Stimulated activated naive CD4-positive, alpha-beta T cell treated with Interleukin-2 at 50 U/mL for 16 hours (primary cell): ENCODE measurements around the gene SUCLG2.

Source experiments
- DNase-seq: peaks from one replicate; lab custom pipeline; 2025; lab: John Stamatoyannopoulos, UW

The SUCLG2 gene

DNA sequence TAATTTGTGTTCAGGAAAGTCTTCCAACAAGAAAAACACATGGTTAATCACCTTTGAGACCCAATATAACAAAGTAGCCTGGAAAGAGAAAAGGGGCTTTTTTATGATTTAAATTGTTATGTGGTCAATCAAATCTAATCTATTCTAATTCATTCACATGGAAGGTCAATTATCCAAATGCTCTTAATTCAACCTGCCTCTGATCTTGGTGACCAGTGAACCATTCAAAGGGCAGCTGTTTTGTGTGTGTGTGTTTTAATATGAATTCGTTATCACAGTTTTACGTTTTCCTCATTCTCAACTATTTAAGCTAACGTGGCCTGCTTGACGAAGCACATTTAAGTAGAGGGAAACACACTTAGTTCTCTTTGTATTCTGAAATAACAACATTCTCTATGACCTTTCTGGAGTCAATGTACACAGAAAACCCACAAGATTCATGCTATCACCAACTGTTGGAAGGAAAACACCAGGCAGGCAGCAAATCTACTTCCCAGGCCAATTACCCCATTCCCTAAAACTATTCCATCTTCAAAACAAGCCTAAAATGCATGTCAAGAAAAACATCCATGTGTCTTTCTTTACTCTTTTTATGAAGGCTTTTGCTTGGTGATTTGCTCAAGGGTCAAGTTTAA is 195.4 kb downstream of the SUCLG2 start:
- DNase-seq: no peak

GRCh38 chr3:67458408-67458807 is 196.0 kb downstream of the SUCLG2 start:
- no peak for DNase-seq

DNA sequence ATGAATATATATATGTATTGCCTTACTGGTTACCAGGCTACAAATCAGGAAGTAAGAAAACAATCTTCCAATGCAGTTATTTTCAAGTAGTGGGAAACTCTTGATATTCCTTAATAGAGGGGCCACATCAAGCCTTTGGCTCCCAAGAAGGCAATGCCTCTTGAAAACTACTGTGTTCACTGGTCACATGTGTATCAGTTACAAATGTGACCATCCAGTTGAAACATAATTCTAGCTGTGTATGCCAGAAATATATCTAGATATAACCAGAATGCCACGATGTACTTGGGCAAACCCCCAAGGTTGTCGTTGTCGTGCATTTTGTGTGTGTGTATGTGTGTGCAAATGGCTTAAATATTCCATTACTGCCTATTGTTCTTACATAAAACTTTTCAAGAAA is 200.8 kb downstream of the SUCLG2 start:
- DNase-seq: no peak

GRCh38 chr3:67450153-67450552 is 204.3 kb downstream of the SUCLG2 start:
- no peak for DNase-seq

GRCh38 chr3:67447393-67447792 is 207.0 kb downstream of the SUCLG2 start:
- DNase-seq: no peak

DNA sequence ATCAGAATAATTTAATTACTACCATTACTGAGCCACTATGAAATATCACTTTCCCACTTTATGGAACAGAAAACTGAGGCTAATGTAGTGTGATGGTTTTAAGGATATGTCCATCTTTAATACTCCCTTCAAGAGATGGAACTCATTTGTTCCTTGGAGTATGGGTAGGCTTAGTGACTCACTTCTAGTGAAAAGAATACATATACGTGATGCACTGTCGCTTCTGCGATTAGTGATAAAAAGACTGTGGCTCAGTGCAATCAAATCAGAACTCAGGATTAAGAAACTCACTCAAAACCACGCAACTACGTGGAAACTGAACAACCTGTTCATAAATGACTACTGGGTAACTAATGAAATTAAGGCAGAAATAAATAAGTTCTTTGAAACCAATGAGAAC is 216.6 kb downstream of the SUCLG2 start:
- DNase-seq: no peak

DNA sequence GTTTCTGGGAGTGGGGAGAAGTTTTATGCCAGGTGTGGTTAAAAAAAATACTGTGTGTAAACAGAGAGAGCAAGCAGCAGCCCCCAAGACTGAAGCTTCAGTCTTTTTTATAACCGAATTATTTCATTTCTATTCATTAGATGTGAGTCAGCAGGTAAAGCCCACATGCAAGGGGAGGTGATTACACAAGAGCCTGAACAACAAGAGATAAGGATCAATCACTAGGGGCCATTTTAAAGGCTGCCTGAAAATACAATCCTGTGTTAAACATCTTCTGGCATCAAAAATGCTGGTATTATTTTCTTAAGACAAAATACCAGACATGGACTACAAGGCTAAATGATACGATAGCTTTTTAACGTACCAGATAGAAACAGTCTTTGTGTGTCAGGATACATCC is 217.3 kb downstream of the SUCLG2 start:
- DNase-seq: no peak

DNA sequence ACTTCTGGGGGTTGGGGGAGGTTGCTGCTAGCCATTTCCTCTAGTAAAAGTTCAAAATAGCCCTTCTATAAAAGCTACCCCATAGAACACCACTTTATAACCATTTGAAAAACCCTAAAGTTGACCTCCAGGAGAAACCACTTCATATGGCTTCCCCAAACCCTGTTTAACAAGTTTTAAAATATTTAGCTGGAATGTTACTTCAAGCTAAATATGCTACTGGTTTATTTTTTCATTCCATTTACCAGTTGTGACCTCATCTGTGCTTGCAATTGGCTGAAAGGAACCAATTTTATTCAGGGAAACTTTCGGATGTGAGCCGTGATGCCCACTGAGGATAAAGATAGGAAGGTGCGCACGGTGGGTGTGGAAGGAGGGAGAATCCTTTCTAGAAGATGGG is 221.3 kb downstream of the SUCLG2 start:
- DNase-seq: no peak

- no peak for DNase-seq
These were observed 222.5 kb downstream of the SUCLG2 start for GRCh38 chr3:67431887-67432286.

DNA sequence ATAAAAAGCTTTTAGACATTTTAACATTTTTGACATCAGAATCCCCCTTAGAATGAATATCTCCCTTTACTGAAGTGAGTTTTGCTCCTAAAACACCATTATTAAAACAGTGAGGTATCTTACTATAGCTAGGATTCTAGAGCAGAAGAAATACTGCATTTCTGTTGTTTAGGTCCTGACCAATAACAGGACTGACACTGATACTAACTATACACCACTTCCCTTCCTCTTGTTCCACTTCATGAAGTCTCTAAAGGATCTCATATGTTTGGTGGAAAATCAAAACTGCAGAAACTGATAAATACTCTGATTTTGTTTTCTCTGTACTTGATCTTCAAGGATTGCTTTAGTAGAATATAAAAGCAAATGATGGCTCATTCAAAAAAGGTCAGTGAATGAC is 230.7 kb downstream of the SUCLG2 start:
- DNase-seq: no peak

- no peak for DNase-seq
These were observed 232.5 kb downstream of the SUCLG2 start for GRCh38 chr3:67421912-67422311.

DNA sequence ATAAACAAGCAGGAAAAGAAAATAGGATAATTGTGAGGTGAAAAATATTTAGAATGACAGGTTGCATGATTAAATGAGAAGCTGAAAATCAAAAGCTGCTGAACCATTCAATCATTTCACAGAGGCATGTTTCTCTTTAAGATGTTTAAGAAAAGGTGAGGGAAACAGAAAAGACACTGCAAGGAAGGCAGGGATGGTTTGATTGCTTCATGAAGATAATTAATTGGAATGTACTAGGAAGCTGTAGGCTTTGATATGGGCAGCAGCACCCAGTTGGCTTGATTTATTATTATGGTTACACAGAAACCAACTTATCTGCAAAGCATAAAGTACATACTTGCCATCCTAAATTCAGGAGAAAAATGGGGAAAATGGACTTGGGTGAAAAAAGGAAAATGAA is 234.6 kb downstream of the SUCLG2 start:
- no peak for DNase-seq

GRCh38 chr3:67419218-67419529 is 235.2 kb downstream of the SUCLG2 start:
- no peak for DNase-seq

DNA sequence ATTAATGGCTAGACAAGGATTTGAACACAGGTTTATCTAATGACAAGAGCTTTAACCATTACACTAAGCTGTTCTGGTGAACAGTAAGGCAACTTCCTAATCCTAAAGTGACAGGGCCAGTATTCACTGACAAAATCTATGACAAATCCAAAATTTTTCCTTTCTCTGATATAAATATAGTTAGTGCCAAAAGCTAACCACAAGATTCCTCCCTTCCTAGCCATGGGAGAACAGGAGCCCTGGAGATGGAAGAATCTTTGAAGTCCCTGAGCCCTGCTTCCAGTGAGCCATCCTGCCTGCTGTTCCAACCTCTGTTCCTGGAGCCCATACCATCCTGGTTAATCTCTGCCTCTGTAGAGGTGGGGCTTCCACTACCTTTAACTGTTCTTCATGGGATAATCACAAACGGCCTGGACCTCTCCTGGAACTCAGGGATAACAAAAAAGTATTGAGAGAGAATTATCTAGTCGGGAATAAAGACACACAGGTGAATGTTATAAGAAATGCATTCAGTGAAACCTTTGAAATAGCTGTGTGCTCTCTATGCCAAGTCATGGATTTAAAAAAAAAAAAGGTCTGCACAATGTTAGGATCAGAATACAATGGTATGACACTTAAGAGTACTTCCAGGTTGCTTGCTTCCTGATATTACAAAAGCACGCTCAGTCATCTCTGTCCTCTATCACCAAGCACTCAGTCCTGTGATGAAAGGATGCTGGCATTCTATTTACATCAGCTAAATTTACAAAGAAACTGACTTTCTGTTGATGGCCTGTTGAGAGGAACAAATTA is 235.8 kb downstream of the SUCLG2 start:
- DNase-seq: no peak

- no peak for DNase-seq
These were observed 237.7 kb downstream of the SUCLG2 start for GRCh38 chr3:67416703-67417102.

GRCh38 chr3:67415511-67415910 is 238.9 kb downstream of the SUCLG2 start:
- no peak for DNase-seq

- DNase-seq: no peak
These were observed 239.7 kb downstream of the SUCLG2 start for GRCh38 chr3:67414740-67415139.

DNA sequence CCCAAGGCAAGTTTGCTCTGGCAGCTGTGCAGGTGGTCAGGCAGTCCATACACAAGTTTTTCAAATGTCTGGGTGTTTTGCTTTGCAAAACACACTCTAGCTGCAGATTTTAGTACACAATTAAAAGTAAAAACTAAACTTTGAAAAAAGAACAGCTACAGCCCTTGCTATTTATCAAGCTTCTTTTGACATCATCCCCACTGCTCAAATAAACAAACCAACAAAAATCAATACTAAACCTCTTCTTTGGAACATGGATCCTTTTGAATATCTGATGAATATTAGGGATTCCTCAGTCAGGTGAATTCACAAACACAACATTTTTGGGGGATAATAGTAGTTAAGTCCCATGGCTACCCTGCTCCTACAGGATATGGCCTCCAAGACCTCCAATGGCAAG is 249.2 kb downstream of the SUCLG2 start:
- no peak for DNase-seq

DNA sequence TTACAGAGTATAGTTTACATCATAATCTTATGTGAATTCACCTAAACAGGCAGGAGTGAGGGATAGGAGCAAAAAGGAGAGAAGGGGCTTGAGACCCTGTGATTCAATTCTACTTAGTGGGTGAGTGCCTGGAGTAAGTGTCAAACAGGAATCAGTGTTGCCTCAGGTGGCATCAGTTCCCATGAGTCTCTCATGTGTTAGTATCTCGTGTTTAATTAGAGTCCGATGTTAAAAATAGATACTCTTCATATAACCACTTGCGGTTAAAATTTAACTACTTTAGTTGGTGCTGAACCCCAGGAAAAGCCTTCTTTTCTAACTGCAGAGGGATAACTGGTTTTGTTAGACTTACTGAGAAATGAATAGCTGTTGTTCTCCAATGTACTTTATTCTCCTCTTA is 251.5 kb downstream of the SUCLG2 start:
- no peak for DNase-seq

DNA sequence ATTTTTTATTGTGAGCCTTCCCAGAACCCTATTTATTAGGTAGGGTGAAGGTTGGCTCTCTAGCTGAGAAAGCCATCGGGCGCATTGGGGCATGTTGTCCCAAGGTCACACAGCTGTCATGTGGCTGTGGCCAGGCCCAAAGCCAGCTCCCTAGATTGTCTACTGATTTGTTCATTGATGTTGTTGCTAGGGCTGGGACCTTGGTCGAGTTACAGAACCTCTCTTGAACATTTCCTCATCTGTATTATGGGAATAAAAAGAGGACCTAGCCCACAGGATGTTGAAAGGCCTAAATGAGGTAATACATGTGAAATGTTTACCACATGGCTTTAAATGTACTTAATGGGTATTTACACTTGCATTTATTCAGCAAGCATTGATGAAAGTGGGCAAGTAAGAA is 252.5 kb downstream of the SUCLG2 start:
- DNase-seq: no peak

DNA sequence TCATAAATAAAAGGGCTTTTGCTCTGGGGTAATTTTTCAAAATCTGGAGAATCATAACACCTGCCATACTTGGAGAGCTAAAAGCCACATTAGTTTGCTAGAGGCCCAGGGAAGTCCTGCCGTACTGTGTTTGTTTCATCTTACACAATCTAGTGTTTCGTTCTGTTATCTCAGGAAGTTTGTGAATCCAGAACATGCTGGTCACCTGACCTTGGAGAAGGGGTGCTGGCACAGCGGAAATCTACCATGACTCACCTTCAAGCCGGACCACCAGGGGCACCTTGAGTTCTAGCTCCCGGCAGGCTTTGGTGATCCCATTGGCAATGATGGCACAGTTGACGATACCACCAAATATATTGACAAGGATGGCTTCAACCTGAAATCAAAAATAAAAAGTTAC is 253.9 kb downstream of the SUCLG2 start:
- no peak for DNase-seq

DNA sequence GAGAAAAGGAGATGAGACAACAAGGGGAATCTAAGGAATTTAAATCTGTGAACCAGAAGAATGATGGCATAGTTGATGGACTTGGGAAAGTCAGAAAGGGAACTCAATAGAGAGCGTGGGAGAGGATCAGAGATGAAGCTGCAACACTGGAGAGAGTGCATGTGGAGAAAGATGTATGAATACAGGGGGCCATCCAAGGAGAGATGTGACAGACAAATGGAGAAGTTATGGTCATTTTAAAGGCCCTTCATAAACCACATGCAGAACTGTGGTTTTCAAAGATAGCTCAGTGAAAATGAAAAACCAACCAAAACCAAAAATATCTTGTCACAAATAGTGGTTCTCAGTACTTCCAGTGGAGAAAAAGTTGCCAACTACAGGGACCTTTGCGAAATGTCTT is 265.2 kb downstream of the SUCLG2 start:
- DNase-seq: no peak

DNA sequence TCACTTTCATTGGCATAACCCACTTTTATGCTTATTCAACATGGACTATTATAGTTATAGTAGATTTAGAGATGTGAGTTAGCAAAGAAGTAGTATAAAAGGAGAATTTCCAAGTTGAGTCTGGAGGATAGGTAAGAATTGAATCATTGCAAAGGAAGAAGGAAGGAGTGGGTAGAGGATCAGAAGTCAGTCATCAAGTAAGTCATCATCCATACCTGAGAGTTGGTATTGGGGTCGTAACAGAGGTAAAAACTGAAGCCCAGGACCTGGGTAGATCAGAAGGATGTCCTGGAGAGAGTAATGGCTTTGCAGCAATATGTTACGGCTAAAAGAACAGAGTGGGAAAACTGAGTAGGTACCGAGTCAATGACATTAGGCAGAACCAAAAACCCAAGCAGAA is 265.7 kb downstream of the SUCLG2 start:
- DNase-seq: no peak

DNA sequence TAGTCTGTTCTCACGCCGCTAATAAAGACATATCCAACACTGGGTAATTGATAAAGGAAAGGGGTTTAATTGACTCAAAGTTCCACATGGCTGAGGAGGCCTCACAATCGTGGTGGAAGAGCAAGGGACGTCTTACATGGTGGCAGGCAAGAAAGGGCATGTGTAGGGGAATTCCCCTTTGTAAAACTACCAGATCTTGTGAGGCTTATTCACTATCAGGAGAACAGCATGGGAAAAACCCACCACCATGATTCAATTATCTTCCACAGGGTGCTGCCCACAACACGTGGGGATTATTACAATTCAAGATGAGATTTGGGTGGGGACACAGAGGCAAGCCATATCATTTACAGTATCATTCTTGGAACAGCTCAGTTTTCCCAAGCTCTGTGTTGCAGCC is 268.0 kb downstream of the SUCLG2 start:
- DNase-seq: no peak
